Right cardiac atrium (tissue), 5 donors: ENCODE data around the gene DDX56. TPM values are rescaled to one million over a fixed set of nuclear protein-coding genes. Genes with fewer than 3 reads are reported as not detected.
A peak's percentile ranks its signal among the peaks of the same experiment; 100 is the strongest.

ENCODE experiments used
- ATAC-seq, 2 donors: fragments of 200-7000 bp; cut with Tn5 transposase; one replicate each; pipeline versions ENCODE4 v1.8.0 to v1.9.1; 2020; ENCODE audit warnings: moderate library complexity in 2 of 2, mild to moderate bottlenecking in 1 of 2
- DNase-seq, 3 donors: peaks; one replicate each; pipeline ENCODE4 v3.0.0-alpha.2; 2020
- H3K27ac ChIP-seq: one replicate; pipeline ENCODE4 v1.5.1; 2013; ENCODE audit warnings: mild to moderate bottlenecking, low read length, control low read depth, moderate library complexity
- H3K27me3 ChIP-seq: one replicate; pipeline ENCODE4 v1.6.1; 2013; ENCODE audit not compliant: control insufficient read depth, insufficient read depth
- H3K4me1 ChIP-seq: one replicate; pipeline ENCODE4 v1.6.1; 2013; ENCODE audit warnings: low read length; ENCODE audit not compliant: control insufficient read depth, insufficient read depth
- H3K4me3 ChIP-seq: one replicate; pipeline ENCODE4 v1.5.1; 2013; ENCODE audit warnings: low read length, control low read depth
- H3K9me3 ChIP-seq: one replicate; pipeline ENCODE4 v1.6.1; 2013; ENCODE audit warnings: low read length; ENCODE audit not compliant: control insufficient read depth
- WGBS: extraction: QIAGEN DNeasy Blood & Tissue Kit; methylation state at CpG from one replicate; pipeline ENCODE4 v1.1.7; 2013; 5-methylcytosine and 5-hydroxymethylcytosine counted together
- intact Hi-C, 4 donors: fragments of 100-400 bp; cut with DNase I; formaldehyde crosslinking; loops; one replicate each; pipeline versions ENCODE4 v1.11.0 to v1.14.0; 2022 to 2023
- polyA plus RNA-seq: library from polyadenylated mRNA; stranded (reverse); fragments of 200-250 nt; gene quantifications from one replicate; pipeline ENCODE4 v1.2.3, GENCODE V29; 2013
- total RNA-seq, 4 donors: library from RNA; stranded (reverse); fragmentation: NEBNext Ultra II Directional; extraction: Animal tissue kit (Norgen Biotek cat#: 25700); gene quantifications; one replicate each; pipeline ENCODE4 v1.2.1, GENCODE V29; 2021
- donor health status: healthy with polysubstance abuse.
- donor health status: DM: no; HTN: yes; CAD: no.
- donor health status: DM: no; HTN: no; CAD: no.
- donor health status: DM: no; HTN: yes; CAD: no; lungs with severe emphysema.
- donor health status: DM: yes; HTN: yes; CAD: no.

Gene DDX56
- total and polyA plus RNA-seq, 5 donors = 23.4 to 35.5 (median 24.5) TPM

GRCh38 chr7:44541028-44541869 is 32.5 kb downstream of the DDX56 start, which contains the start of gene NPC1L1:
TSS of gene NPC1L1 (minus strand) at chr7:44541330. CDS start at chr7:44541259, 71 bp downstream.
- DNase-seq (no peak), ATAC-seq (peak; percentile 17 to 34)
- Histone ChIP-seq H3K27ac (no peak within 1 kb of the TSS), H3K9me3 (no peaks in the 10 kb centered on the region), H3K27me3 (no peaks in the 10 kb centered on the region), H3K4me1 (no peaks in the 10 kb centered on the region), H3K4me3 (no peak within 1 kb of the TSS)
- intact Hi-C loops = no loop called here
- 85% methylated on average over 20 of the region's 20 CpGs for WGBS

GRCh38 chr7:44540592-44541027 is 33.1 kb downstream of the DDX56 start:
- WGBS = 87% methylated on average over 5 of the region's 5 CpGs
- Histone ChIP-seq H3K9me3 (no peaks in the 10 kb centered on the region), H3K27me3 (no peaks in the 10 kb centered on the region), H3K4me1 (no peaks in the 10 kb centered on the region), H3K27ac (no peak overlapping the region), H3K4me3 (no peak overlapping the region)
- no peak for DNase-seq
- intact Hi-C loops = no loop called here
- ATAC-seq = no peak

GRCh38 chr7:44539669-44540506 is 33.8 kb downstream of the DDX56 start:
- intact Hi-C loops = no loop called here
- H3K27me3 ChIP-seq = no peaks in the 10 kb centered on the region
- ATAC-seq (no peak), DNase-seq (no peak)
- no peaks in the 10 kb centered on the region for H3K4me1 ChIP-seq
- 87% methylated on average over 27 of the region's 27 CpGs for WGBS
- H3K9me3 ChIP-seq = no peaks in the 10 kb centered on the region
- no peak overlapping the region for H3K27ac ChIP-seq
- H3K4me3 ChIP-seq = no peak overlapping the region

GRCh38 chr7:44538798-44539668 is 34.7 kb downstream of the DDX56 start:
- Histone ChIP-seq H3K4me1 (no peaks in the 10 kb centered on the region), H3K9me3 (no peaks in the 10 kb centered on the region), H3K4me3 (no peak overlapping the region), H3K27me3 (no peaks in the 10 kb centered on the region), H3K27ac (no peak overlapping the region)
- intact Hi-C loops = no loop called here
- ATAC-seq (no peak), DNase-seq (no peak)
- 86% methylated on average over 32 of the region's 32 CpGs for WGBS

GRCh38 chr7:44538093-44538797 is 35.5 kb downstream of the DDX56 start:
- no peak overlapping the region for H3K27ac ChIP-seq
- H3K4me1 ChIP-seq = no peaks in the 10 kb centered on the region
- no peak overlapping the region for H3K4me3 ChIP-seq
- intact Hi-C loops = no loop called here
- ATAC-seq (no peak), DNase-seq (no peak)
- no peaks in the 10 kb centered on the region for H3K27me3 ChIP-seq
- no peaks in the 10 kb centered on the region for H3K9me3 ChIP-seq
- WGBS = 87% methylated on average over 17 of the region's 17 CpGs

GRCh38 chr7:44537442-44537841 is 36.3 kb downstream of the DDX56 start:
- ATAC-seq = no peak
- intact Hi-C loops = no loop called here
- Histone ChIP-seq H3K9me3 (no peaks in the 10 kb centered on the region), H3K4me1 (no peaks in the 10 kb centered on the region), H3K27me3 (no peaks in the 10 kb centered on the region), H3K27ac (no peak overlapping the region), H3K4me3 (no peak overlapping the region)
- DNase-seq = no peak
- WGBS = 93% methylated on average over 6 of the region's 6 CpGs

- Histone ChIP-seq H3K27me3 (no peaks in the 10 kb centered on the region), H3K9me3 (no peaks in the 10 kb centered on the region), H3K4me3 (no peak overlapping the region), H3K27ac (no peak overlapping the region), H3K4me1 (no peaks in the 10 kb centered on the region)
- intact Hi-C loops = no loop called here
- WGBS = 72% methylated on average over 10 of the region's 10 CpGs
- DNase-seq (no peak), ATAC-seq (no peak)
These were observed 37.6 kb downstream of the DDX56 start for GRCh38 chr7:44536090-44536489.

GRCh38 chr7:44535348-44536064 is 38.2 kb downstream of the DDX56 start:
- DNase-seq (no peak), ATAC-seq (no peak)
- intact Hi-C loops = no loop called here
- Histone ChIP-seq H3K27me3 (no peaks in the 10 kb centered on the region), H3K9me3 (no peaks in the 10 kb centered on the region), H3K4me1 (no peaks in the 10 kb centered on the region), H3K27ac (no peak overlapping the region), H3K4me3 (no peak overlapping the region)
- 90% methylated on average over 8 of the region's 8 CpGs for WGBS

- H3K27ac ChIP-seq = no peak overlapping the region
- intact Hi-C loops = no loop called here
- no peak overlapping the region for H3K4me3 ChIP-seq
- ATAC-seq (no peak), DNase-seq (no peak)
- WGBS = 57% methylated on average over 7 of the region's 7 CpGs
- H3K9me3 ChIP-seq = no peaks in the 10 kb centered on the region
- H3K4me1 ChIP-seq = no peaks in the 10 kb centered on the region
- H3K27me3 ChIP-seq = no peaks in the 10 kb centered on the region
These were observed 39.2 kb downstream of the DDX56 start for GRCh38 chr7:44534501-44534900.

GRCh38 chr7:44534087-44534486 is 39.6 kb downstream of the DDX56 start:
- H3K27me3 ChIP-seq = no peaks in the 10 kb centered on the region
- no peak for DNase-seq
- no peak overlapping the region for H3K4me3 ChIP-seq
- no peak overlapping the region for H3K27ac ChIP-seq
- no peaks in the 10 kb centered on the region for H3K9me3 ChIP-seq
- ATAC-seq = no peak
- WGBS = 55% methylated on average over 5 of the region's 5 CpGs
- H3K4me1 ChIP-seq = no peaks in the 10 kb centered on the region
- intact Hi-C loops = no loop called here
